WTC11 (cell line): ENCODE results near the gene GUCY1B1. TPM values are rescaled to one million over a fixed set of nuclear protein-coding genes. Genes with fewer than 3 reads are reported as not detected.

Experiments
- ATAC-seq: fragments of 200-7000 bp; cut with Tn5 transposase; 2 replicates; pipeline ENCODE4 v1.10.0; 2021; ENCODE audit warnings: mild to moderate bottlenecking, moderate library complexity
- CTCF ChIA-PET: fragments of 300-600 bp; sonication (Branson Sonifier 250); formaldehyde crosslinking; loops from one replicate; lab custom pipeline; 2021; ENCODE audit warnings: antibody characterized with exemption; lab: Charles Lee
- POLR2A ChIA-PET: fragments of 350-600 bp; sonication (Branson Sonifier 250); formaldehyde crosslinking; loops from one replicate; lab custom pipeline; 2021; ENCODE audit warnings: antibody characterized with exemption; lab: Charles Lee
- DNase-seq: peaks from one replicate; pipeline ENCODE4 v3.0.0; 2021; ENCODE audit warnings: low spot score
- H3K27ac Mint-ChIP-seq: 2 replicates; pipeline ENCODE4 v1.8.0; 2021; ENCODE audit warnings: mixed read lengths
- H3K27me3 Mint-ChIP-seq: 2 replicates; pipeline ENCODE4 v1.8.0; 2021; ENCODE audit warnings: low read depth, mild to moderate bottlenecking, moderate library complexity, mixed read lengths
- H3K36me3 Mint-ChIP-seq: 2 replicates; pipeline ENCODE4 v1.8.0; 2021; ENCODE audit warnings: mixed read lengths
- H3K4me1 Mint-ChIP-seq: 2 replicates; pipeline ENCODE4 v1.8.0; 2022; ENCODE audit warnings: mixed read lengths
- H3K4me3 Mint-ChIP-seq: 2 replicates; pipeline ENCODE4 v1.8.0; 2021; ENCODE audit warnings: mild to moderate bottlenecking, moderate library complexity, mixed read lengths
- H3K9me3 Mint-ChIP-seq: 2 replicates; pipeline ENCODE4 v1.8.0; 2021; ENCODE audit warnings: mixed read lengths
- CREM ChIP-seq: sonication (generic); formaldehyde crosslinking; IDR thresholded peaks from 2 replicates; pipeline ENCODE4 v1.8.1; 2022; ENCODE audit warnings: mild to moderate bottlenecking, missing genetic modification reagents, moderate library complexity
- ESRRA ChIP-seq: sonication (generic); formaldehyde crosslinking; IDR thresholded peaks from 2 replicates; pipeline ENCODE4 v1.8.1; 2022; ENCODE audit warnings: mild to moderate bottlenecking, missing genetic modification reagents, borderline replicate concordance
- GABPB1 ChIP-seq: sonication (generic); formaldehyde crosslinking; IDR thresholded peaks from 2 replicates; pipeline ENCODE4 v1.8.1; 2023; ENCODE audit warnings: mild to moderate bottlenecking, missing genetic modification reagents
- GRHL2 ChIP-seq: fragments of 250-450 bp; sonication (Bioruptor Pico); IDR thresholded peaks from 2 replicates; pipeline ENCODE4 v1.8.0; 2022; ENCODE audit warnings: mild to moderate bottlenecking, moderate library complexity; ENCODE audit not compliant: insufficient replicate concordance, severe bottlenecking
- HMGA2 ChIP-seq: fragments of 250-450 bp; sonication (Bioruptor Pico); IDR thresholded peaks from 2 replicates; pipeline ENCODE4 v1.4.0; 2021; ENCODE audit warnings: mild to moderate bottlenecking, moderate library complexity
- IRF1 ChIP-seq: sonication (generic); formaldehyde crosslinking; IDR thresholded peaks from 2 replicates; pipeline ENCODE4 v1.8.0; 2023; ENCODE audit warnings: missing genetic modification reagents
- IRF2 ChIP-seq: sonication (generic); formaldehyde crosslinking; IDR thresholded peaks from 2 replicates; pipeline ENCODE4 v1.8.0; 2022; ENCODE audit warnings: low read depth, missing genetic modification reagents, borderline replicate concordance
- JAZF1 ChIP-seq: fragments of 250-450 bp; sonication (Bioruptor Pico); IDR thresholded peaks from 2 replicates; pipeline ENCODE4 v1.9.0; 2021; ENCODE audit warnings: moderate library complexity, mild to moderate bottlenecking, inconsistent platforms
- MAX ChIP-seq: sonication (generic); formaldehyde crosslinking; IDR thresholded peaks from 2 replicates; pipeline ENCODE4 v1.8.0; 2022; ENCODE audit warnings: mild to moderate bottlenecking, missing genetic modification reagents
- NFYB ChIP-seq: sonication (generic); formaldehyde crosslinking; conservative IDR thresholded peaks from 2 replicates; pipeline ENCODE4 v1.8.0; 2022; ENCODE audit warnings: low read depth, missing genetic modification reagents
- NR3C1 ChIP-seq: sonication (generic); formaldehyde crosslinking; conservative IDR thresholded peaks from 2 replicates; pipeline ENCODE4 v1.8.1; 2023; ENCODE audit warnings: low read depth, mild to moderate bottlenecking, missing genetic modification reagents
- OVOL2 ChIP-seq: fragments of 250-450 bp; sonication (Bioruptor Pico); IDR thresholded peaks from 2 replicates; pipeline ENCODE4 v1.9.0; 2021; ENCODE audit warnings: mild to moderate bottlenecking, borderline replicate concordance
- PREB ChIP-seq: sonication (generic); formaldehyde crosslinking; IDR thresholded peaks from 2 replicates; pipeline ENCODE4 v1.8.1; 2022; ENCODE audit warnings: mild to moderate bottlenecking, missing genetic modification reagents, moderate library complexity, borderline replicate concordance
- PRRX2 ChIP-seq: fragments of 250-450 bp; sonication (Bioruptor Pico); IDR thresholded peaks from 2 replicates; pipeline ENCODE4 v1.8.0; 2021; ENCODE audit warnings: mild to moderate bottlenecking
- SP1 ChIP-seq: sonication (generic); formaldehyde crosslinking; conservative IDR thresholded peaks from 2 replicates; pipeline ENCODE4 v1.8.1; 2022; ENCODE audit warnings: missing genetic modification reagents
- TCF7 ChIP-seq: sonication (generic); formaldehyde crosslinking; IDR thresholded peaks from 2 replicates; pipeline ENCODE4 v1.8.0; 2022; ENCODE audit warnings: mild to moderate bottlenecking, low read depth, missing genetic modification reagents, moderate library complexity
- ZNF121 ChIP-seq: sonication (generic); formaldehyde crosslinking; IDR thresholded peaks from 2 replicates; pipeline ENCODE4 v1.8.0; 2023; ENCODE audit warnings: missing genetic modification reagents
- ZNF317 ChIP-seq: sonication (generic); formaldehyde crosslinking; IDR thresholded peaks from 2 replicates; pipeline ENCODE4 v1.8.1; 2023; ENCODE audit warnings: low read depth, mild to moderate bottlenecking, moderate library complexity, missing genetic modification reagents, borderline replicate concordance
- ZNF423 ChIP-seq: fragments of 250-450 bp; sonication (Bioruptor Pico); IDR thresholded peaks from 2 replicates; pipeline ENCODE4 v2.1.2; 2022; ENCODE audit warnings: mild to moderate bottlenecking, moderate library complexity
- ZNF671 ChIP-seq: fragments of 250-450 bp; sonication (Bioruptor Pico); IDR thresholded peaks from 2 replicates; pipeline ENCODE4 v1.8.0; 2021; ENCODE audit warnings: mild to moderate bottlenecking
- total RNA-seq: library from RNA; stranded (reverse); gene quantifications from 3 replicates; pipeline ENCODE4 v1.2.3, GENCODE V29; 2021
- TF ChIP-seq, protein P1 (sequence below): sonication (generic); formaldehyde crosslinking; IDR thresholded peaks from 2 replicates; pipeline ENCODE4 v1.8.1; 2023; ENCODE audit warnings: mild to moderate bottlenecking, missing genetic modification reagents
- TF ChIP-seq, protein P2 (sequence below): sonication (generic); formaldehyde crosslinking; IDR thresholded peaks from 2 replicates; pipeline ENCODE4 v1.8.0; 2022; ENCODE audit warnings: mild to moderate bottlenecking, missing genetic modification reagents
- TF ChIP-seq, protein P3 (sequence below): fragments of 200-600 bp; IDR thresholded peaks from 2 replicates; pipeline ENCODE4 v1.8.0; 2022; ENCODE audit warnings: antibody characterized with exemption
- TF ChIP-seq, protein P4 (sequence below): sonication (generic); formaldehyde crosslinking; IDR thresholded peaks from 2 replicates; pipeline ENCODE4 v1.8.1; 2023; ENCODE audit warnings: mild to moderate bottlenecking, missing genetic modification reagents

The GUCY1B1 gene
- total RNA-seq, 1 experiment from 2014 or later = 12.7 TPM

DNA sequence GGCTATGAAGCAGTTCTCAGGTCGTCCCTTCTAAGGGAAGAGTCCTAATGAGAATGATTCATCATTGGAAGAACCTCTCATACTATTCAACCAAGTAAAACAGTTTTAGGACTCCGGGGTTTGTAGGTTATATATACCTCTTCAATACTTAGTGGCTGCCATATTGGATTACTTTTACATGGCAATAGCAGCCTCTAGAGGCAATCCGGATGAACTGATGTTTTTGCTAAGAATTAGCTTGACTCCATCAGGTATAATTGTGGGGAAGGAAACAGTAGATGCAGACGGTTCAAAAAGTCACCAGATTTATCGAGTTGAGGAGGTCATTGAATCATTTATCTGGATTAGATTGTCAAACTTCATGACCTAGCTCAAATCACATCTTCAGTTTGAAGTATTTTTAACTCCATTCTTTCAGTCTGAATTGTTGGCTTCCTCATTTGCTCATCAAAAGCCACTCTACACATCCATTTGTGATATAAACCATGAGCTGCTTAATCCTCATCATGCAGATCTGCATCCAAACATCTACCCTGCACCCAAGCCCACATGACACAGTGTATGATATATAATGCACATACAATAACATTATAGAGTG lies 28.4 kb downstream of the GUCY1B1 start:
- ChIA-PET POLR2A (no interaction called here), CTCF (interaction anchor here (0.5 to 2.4 kb wide), 16 partner anchors 9 to 383 kb away, joined by 3 to 21 read pairs (median 4); partner anchors contain the start of gene CTSO)

GRCh38 chr4:155789391-155789790 lies 30.6 kb downstream of the GUCY1B1 start:
- Mint-ChIP-seq H3K4me3 (no peak overlapping the region), H3K27me3 (no peaks in the 10 kb centered on the region; the same call in 1 of the 2 replicates), H3K27ac (no peak overlapping the region), H3K9me3 (no peaks in the 10 kb centered on the region), H3K36me3 (no peaks in the 10 kb centered on the region), H3K4me1 (peaks cover 4% of the 10 kb centered on the region)
- ChIA-PET CTCF (interaction anchor here (1.2 kb wide), 1 partner anchor 260 kb away, joined by 4 read pairs; no protein-coding TSS in a partner anchor), POLR2A (no interaction called here)
- ATAC-seq = no peak
- DNase-seq = no peak
- TF ChIP-seq TCF7 (CRISPR knock-in tag) (no peak), NR3C1 (CRISPR knock-in tag) (no peak), SP1 (CRISPR knock-in tag) (no peak), ZNF671 (CRISPR knock-in tag) (no peak), HMGA2 (CRISPR knock-in tag) (no peak), ZNF423 (CRISPR knock-in tag) (no peak), ZNF121 (CRISPR knock-in tag) (no peak), MAX (no peak), JAZF1 (CRISPR knock-in tag) (no peak), GABPB1 (no peak), NFYB (no peak), PRRX2 (CRISPR knock-in tag) (no peak), PREB (CRISPR knock-in tag) (no peak), IRF1 (CRISPR knock-in tag) (no peak)
- TF ChIP-seq, protein P1, sequence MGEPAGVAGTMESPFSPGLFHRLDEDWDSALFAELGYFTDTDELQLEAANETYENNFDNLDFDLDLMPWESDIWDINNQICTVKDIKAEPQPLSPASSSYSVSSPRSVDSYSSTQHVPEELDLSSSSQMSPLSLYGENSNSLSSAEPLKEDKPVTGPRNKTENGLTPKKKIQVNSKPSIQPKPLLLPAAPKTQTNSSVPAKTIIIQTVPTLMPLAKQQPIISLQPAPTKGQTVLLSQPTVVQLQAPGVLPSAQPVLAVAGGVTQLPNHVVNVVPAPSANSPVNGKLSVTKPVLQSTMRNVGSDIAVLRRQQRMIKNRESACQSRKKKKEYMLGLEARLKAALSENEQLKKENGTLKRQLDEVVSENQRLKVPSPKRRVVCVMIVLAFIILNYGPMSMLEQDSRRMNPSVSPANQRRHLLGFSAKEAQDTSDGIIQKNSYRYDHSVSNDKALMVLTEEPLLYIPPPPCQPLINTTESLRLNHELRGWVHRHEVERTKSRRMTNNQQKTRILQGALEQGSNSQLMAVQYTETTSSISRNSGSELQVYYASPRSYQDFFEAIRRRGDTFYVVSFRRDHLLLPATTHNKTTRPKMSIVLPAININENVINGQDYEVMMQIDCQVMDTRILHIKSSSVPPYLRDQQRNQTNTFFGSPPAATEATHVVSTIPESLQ = no peak
- TF ChIP-seq, protein P2, sequence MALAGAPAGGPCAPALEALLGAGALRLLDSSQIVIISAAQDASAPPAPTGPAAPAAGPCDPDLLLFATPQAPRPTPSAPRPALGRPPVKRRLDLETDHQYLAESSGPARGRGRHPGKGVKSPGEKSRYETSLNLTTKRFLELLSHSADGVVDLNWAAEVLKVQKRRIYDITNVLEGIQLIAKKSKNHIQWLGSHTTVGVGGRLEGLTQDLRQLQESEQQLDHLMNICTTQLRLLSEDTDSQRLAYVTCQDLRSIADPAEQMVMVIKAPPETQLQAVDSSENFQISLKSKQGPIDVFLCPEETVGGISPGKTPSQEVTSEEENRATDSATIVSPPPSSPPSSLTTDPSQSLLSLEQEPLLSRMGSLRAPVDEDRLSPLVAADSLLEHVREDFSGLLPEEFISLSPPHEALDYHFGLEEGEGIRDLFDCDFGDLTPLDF = no peak
- TF ChIP-seq, protein P3, sequence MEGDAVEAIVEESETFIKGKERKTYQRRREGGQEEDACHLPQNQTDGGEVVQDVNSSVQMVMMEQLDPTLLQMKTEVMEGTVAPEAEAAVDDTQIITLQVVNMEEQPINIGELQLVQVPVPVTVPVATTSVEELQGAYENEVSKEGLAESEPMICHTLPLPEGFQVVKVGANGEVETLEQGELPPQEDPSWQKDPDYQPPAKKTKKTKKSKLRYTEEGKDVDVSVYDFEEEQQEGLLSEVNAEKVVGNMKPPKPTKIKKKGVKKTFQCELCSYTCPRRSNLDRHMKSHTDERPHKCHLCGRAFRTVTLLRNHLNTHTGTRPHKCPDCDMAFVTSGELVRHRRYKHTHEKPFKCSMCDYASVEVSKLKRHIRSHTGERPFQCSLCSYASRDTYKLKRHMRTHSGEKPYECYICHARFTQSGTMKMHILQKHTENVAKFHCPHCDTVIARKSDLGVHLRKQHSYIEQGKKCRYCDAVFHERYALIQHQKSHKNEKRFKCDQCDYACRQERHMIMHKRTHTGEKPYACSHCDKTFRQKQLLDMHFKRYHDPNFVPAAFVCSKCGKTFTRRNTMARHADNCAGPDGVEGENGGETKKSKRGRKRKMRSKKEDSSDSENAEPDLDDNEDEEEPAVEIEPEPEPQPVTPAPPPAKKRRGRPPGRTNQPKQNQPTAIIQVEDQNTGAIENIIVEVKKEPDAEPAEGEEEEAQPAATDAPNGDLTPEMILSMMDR = no peak
- TF ChIP-seq, protein P4, sequence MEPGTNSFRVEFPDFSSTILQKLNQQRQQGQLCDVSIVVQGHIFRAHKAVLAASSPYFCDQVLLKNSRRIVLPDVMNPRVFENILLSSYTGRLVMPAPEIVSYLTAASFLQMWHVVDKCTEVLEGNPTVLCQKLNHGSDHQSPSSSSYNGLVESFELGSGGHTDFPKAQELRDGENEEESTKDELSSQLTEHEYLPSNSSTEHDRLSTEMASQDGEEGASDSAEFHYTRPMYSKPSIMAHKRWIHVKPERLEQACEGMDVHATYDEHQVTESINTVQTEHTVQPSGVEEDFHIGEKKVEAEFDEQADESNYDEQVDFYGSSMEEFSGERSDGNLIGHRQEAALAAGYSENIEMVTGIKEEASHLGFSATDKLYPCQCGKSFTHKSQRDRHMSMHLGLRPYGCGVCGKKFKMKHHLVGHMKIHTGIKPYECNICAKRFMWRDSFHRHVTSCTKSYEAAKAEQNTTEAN (CRISPR knock-in tag) = no peak

More for the DNA sequence above, 28.4 kb downstream of the GUCY1B1 start:
- TF ChIP-seq CREM (CRISPR knock-in tag) (no peak), GRHL2 (no peak), IRF2 (CRISPR knock-in tag) (no peak), ESRRA (no peak), ZNF317 (no peak), OVOL2 (CRISPR knock-in tag) (no peak)
- TF ChIP-seq, protein P2 = no peak
- TF ChIP-seq, protein P3 = peak; percentile 50; the same call in 1 of the 2 replicates
- Mint-ChIP-seq H3K27me3 (no peaks in the 10 kb centered on the region; the same call in 1 of the 2 replicates), H3K27ac (no peak overlapping the region), H3K9me3 (no peaks in the 10 kb centered on the region), H3K4me3 (no peak overlapping the region), H3K36me3 (no peaks in the 10 kb centered on the region), H3K4me1 (peaks cover 8% of the 10 kb centered on the region)
- peak; percentile 99 for ATAC-seq
- no peak for DNase-seq
